ENCODE measurements around the gene HIVEP3.

GRCh38 chr1:41481109-41481775 is 437.5 kb downstream of the HIVEP3 start:
- TF ChIP-seq CTCF (optimal IDR thresholded peaks at IDR 0.05 in 1 of 3, IDR thresholded peaks at IDR 0.05 in 1 of 3, conservative IDR thresholded peaks at IDR 0.05 in 1 of 3; ENCODE audit: extremely low read depth in 1 of 3, insufficient read depth in 2 of 3, low read length in 3 of 3) (no peak), EZH2 (IDR thresholded peaks at IDR 0.05; ENCODE audit: low read length) (no peak)

Measured in keratinocyte (primary cell).